Thoracic aorta (tissue), 2 donors: ENCODE results near the gene MMP24OS. TPM values are rescaled to one million over a fixed set of nuclear protein-coding genes. Genes with fewer than 3 reads are reported as not detected.
A peak's percentile ranks its signal among the peaks of the same experiment; 100 is the strongest.

Source experiments
- ATAC-seq: fragments of 150-250 bp; one replicate; pipeline ENCODE4 v1.8.0; 2017; ENCODE audit warnings: low read depth; ENCODE audit not compliant: insufficient number of reproducible peaks, low FRiP score
- DNase-seq: peaks from one replicate; pipeline ENCODE4 v3.0.0-alpha.2; 2020; ENCODE audit warnings: low spot score
- H3K27ac ChIP-seq, 2 donors: fragments of 200-600 bp; sonication (generic); 1 replicate in 1 of 2; 2 replicates in 1 of 2; pipeline ENCODE4 v1.5.1; 2016; ENCODE audit warnings: mild to moderate bottlenecking in 2 of 2, moderate library complexity in 2 of 2
- H3K27me3 ChIP-seq: fragments of 200-600 bp; sonication (generic); replicated peaks from 2 replicates; pipeline ENCODE4 v1.6.0; 2016; ENCODE audit warnings: mild to moderate bottlenecking; ENCODE audit not compliant: insufficient read depth
- H3K36me3 ChIP-seq: fragments of 200-600 bp; sonication (generic); one replicate; pipeline ENCODE4 v1.5.1; 2016
- H3K4me1 ChIP-seq, 2 donors: fragments of 200-600 bp; sonication (generic); 1 replicate in 1 of 2; 2 replicates in 1 of 2; pipeline versions ENCODE4 v1.5.1 to v1.6.0; 2016; ENCODE audit warnings: low read depth in 2 of 2, mild to moderate bottlenecking in 1 of 2; ENCODE audit not compliant: control insufficient read depth in 1 of 2
- H3K4me3 ChIP-seq: fragments of 200-600 bp; sonication (generic); 2 replicates; pipeline ENCODE4 v1.5.1; 2016; ENCODE audit warnings: mild to moderate bottlenecking
- H3K9me3 ChIP-seq: fragments of 200-600 bp; sonication (generic); 2 replicates; pipeline ENCODE4 v1.5.1; 2016
- total RNA-seq, 2 donors: library from RNA; depleted of rRNA; stranded (reverse); fragments of >200 nt; gene quantifications; one replicate each; pipeline versions ENCODE4 v1.1.0 to v1.2.3, GENCODE V29; 2016
- TF ChIP-seq, protein P1 (sequence below): fragments of 200-600 bp; sonication (generic); IDR thresholded peaks from one replicate; pipeline ENCODE4 v1.5.1; 2019; ENCODE audit warnings: antibody characterized with exemption

Gene MMP24OS
- total RNA-seq, 2 donors from 2014 or later: 38.1 to 38.3 TPM

DNA sequence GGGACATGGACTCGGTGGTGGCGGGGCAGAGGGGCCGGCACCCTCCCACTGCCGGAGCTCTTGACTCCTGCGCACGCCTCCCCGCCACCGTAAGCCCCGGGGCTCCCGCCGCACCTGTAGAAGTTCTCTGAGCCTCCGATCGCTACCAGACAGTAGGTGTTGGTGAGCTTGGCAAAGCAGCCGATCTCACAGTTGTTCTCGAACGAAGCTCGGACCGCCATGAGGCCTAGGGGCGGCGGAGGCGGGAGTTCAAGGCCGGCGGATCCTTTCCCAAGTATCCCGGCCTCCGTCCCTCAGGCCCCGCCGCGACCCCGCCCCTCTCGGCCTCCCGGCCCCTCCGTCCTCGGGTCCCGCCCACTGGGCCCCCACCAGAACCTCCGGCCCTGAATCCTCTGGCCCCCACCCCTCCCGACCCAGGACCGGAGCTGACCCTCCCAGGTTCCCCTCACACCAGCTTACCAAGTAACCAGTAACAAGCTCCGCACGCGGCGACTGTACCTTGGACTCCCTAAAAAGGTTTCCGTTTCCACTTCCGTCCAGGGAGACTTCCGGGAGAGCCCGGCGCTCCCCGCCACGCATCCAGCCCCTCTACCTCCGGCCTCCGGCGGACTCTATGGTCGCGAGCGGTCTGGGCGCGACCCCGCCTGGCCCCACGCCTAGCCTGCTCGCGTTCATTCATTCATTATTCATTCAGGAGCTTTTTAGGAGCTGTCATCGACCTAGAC, 6.5 kb upstream of the MMP24OS start, which contains the start of gene EIF6:
Gene EIF6, minus strand, starts transcription at position 506 of the 725 bp plus-strand sequence. Its CDS starts 285 bp downstream, at position 221.
- peak; percentile 56 for DNase-seq

DNA sequence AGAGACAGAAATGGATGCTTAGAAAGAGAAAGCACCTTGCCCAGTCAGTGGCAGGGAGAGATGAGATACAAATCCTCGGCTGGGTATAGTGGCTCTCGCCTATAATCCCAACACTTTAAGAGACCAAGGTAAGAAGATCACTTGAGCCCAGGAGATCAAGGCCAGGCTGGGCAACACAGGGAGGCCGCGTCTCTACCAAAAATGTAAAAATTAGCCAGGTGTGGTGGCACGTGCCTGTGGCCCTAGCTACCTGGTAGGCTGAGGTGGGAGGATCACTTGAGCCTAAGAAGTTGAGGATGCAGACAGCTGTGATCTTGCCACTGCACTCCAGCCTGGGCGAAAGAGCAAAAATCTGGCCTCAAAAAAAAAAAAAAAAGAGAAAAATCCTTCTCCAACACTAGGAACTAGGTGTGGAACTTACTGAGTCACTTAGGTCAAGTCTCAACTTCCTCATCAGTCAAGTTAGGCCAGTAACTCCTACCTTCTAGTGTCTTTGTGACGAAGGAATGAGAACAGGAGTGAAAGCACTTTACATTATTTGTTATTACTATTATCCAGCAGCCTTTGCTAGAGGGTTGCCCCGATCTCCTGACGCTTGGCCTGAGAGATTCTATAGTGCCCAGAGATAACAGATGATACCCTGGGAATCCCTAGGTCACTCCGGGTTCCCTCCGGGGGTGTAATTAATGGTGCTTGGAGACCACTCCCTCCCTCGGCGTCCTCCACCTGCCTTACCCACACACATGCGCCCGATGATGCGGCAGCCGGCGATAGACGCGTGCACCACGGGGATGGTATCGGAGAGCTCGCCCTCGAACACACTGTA, 5.7 kb upstream of the MMP24OS start:
- Histone ChIP-seq H3K36me3 (peaks cover 7% of the 10 kb centered on the region), H3K27me3 (no peaks in the 10 kb centered on the region), H3K4me3 (peak overlapping the region; percentile 84), H3K4me1 (peaks cover 10 to 16% of the 10 kb centered on the region in 2 donors), H3K9me3 (no peaks in the 10 kb centered on the region), H3K27ac (peak overlapping the region; percentile 51 to 71)
- TF ChIP-seq, protein P1, sequence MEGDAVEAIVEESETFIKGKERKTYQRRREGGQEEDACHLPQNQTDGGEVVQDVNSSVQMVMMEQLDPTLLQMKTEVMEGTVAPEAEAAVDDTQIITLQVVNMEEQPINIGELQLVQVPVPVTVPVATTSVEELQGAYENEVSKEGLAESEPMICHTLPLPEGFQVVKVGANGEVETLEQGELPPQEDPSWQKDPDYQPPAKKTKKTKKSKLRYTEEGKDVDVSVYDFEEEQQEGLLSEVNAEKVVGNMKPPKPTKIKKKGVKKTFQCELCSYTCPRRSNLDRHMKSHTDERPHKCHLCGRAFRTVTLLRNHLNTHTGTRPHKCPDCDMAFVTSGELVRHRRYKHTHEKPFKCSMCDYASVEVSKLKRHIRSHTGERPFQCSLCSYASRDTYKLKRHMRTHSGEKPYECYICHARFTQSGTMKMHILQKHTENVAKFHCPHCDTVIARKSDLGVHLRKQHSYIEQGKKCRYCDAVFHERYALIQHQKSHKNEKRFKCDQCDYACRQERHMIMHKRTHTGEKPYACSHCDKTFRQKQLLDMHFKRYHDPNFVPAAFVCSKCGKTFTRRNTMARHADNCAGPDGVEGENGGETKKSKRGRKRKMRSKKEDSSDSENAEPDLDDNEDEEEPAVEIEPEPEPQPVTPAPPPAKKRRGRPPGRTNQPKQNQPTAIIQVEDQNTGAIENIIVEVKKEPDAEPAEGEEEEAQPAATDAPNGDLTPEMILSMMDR: no peak
- ATAC-seq (no peak), DNase-seq (no peak)

More for the DNA sequence above, 6.5 kb upstream of the MMP24OS start, which contains the start of gene EIF6:
- TF ChIP-seq, protein P1: no peak
- peak within 1 kb of the TSS; percentile 51 to 71 for H3K27ac ChIP-seq
- peak; percentile 74 for ATAC-seq
- no peaks in the 10 kb centered on the region for H3K27me3 ChIP-seq
- no peaks in the 10 kb centered on the region for H3K9me3 ChIP-seq
- peaks cover 10 to 16% of the 10 kb centered on the region in 2 donors for H3K4me1 ChIP-seq
- peak within 1 kb of the TSS; percentile 84 for H3K4me3 ChIP-seq
- H3K36me3 ChIP-seq: peaks cover 7% of the 10 kb centered on the region

DNA sequence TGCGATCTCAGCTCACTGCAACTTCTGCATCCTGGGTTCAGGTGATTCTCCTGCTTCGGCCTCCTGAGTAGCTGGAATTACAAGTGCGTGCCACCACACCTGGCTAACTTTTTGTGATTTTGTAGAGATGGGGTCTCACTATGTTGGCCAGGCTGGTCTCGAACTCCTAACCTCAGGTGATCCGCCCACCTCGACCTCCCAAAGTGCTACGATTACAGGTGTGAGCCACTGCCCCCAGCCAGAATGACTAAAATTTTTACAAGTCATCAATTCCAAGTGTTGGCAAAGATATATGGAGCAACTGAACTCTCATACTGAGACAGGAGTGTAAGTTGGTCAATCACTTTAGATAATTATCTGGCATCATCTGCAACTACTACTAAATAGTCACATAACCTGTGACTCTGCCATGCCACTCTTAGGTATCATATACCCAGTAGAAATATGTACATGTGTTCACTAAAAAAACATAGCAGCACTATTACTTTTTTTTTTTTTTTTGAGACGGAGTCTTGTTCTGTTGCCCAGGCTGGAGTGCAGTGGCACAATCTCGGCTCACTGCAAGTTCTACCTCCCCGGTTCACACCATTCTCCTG, 3.7 kb upstream of the MMP24OS start:
- Histone ChIP-seq H3K9me3 (no peaks in the 10 kb centered on the region), H3K36me3 (peaks cover 7% of the 10 kb centered on the region), H3K27me3 (no peaks in the 10 kb centered on the region), H3K4me3 (no peak overlapping the region), H3K27ac (no peak overlapping the region), H3K4me1 (peaks cover 14 to 27% of the 10 kb centered on the region in 2 donors)
- no peak for DNase-seq
- TF ChIP-seq, protein P1: no peak
- no peak for ATAC-seq

DNA sequence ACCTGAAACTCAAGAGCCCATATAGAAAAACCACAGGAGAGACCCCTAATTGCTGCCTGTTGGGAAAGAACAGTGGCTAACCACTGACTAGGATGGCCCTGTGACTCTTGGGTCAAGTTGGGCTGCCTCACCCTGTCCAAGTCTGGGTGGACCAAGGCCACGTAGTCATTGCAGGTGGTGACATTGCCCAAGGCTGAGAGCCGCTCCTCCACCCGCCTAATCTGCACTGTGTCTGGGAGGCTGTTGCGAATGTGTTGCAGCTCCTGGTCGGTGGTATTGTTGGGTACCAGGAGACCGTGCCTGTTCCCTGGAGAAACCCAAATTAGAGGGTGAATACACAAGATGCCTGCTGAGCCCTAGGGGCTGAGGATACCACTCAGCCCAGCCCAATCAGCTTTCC, 2.6 kb upstream of the MMP24OS start:
- Histone ChIP-seq H3K4me3 (no peak overlapping the region), H3K27me3 (no peaks in the 10 kb centered on the region), H3K36me3 (peaks cover 7% of the 10 kb centered on the region), H3K4me1 (peaks cover 23 to 37% of the 10 kb centered on the region in 2 donors), H3K9me3 (no peaks in the 10 kb centered on the region), H3K27ac (no peak overlapping the region)
- no peak for DNase-seq
- no peak for ATAC-seq
- TF ChIP-seq, protein P1: no peak
